Measurements from ENCODE around the gene CRABP2.

Gene CRABP2

DNA sequence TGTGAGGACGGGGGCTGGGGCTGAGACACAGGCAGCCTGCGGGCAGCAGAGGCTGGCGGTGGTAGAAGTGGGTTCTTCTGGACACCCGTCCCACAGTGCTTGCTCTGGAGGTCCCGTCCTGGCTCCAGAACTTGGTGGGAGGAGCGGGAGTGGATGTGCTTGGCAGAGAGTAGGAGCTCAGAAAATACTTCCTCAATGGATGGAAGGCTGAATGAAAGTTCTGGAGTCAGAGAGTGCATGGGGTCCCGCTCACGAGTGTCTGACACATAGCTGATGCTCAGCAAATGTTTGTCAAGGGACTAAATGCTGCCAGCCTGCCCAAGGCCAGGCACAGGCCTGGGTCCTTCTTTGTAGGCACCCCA lies 14.7 kb downstream of the CRABP2 start:
- DNase-seq (ENCODE audit: low read depth in 2 of 2): no peak

DNA sequence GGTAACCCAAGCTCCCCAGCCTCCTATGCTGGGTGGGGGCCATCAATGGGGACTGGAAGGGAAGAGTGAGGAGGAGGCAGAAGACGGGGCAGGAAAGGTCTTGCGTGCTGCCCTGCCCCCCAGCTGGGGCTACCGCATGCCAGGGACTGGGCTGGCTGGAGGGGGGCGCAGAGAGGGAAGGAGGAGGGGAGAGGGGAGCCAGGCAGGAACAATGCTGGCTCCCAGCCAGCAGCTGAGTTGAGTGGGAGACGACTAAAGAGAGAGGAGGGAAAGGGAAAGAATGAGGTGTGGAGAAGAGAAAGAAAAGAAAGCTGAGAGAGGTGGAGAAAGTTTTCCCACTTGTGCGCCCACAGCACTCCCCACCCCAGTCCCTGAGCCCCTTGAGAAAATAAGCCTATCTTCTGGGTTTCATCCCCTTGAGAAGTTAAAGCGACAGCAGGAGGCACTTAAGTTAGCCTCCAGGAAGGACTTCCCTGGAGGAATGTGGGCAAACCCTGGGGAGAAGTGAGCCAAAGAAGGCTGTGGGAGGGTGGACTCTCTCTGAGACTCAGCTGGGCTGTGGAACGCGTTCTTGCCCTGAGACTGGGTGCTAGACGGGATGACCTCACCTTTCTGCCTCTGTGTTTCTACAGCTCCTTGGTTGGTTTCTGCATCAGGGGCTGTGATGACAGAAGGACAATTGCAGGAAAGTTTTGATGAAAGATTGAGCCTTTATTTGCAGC lies 15.3 kb downstream of the CRABP2 start:
- DNase-seq (ENCODE audit: low read depth in 2 of 2): no peak

DNA sequence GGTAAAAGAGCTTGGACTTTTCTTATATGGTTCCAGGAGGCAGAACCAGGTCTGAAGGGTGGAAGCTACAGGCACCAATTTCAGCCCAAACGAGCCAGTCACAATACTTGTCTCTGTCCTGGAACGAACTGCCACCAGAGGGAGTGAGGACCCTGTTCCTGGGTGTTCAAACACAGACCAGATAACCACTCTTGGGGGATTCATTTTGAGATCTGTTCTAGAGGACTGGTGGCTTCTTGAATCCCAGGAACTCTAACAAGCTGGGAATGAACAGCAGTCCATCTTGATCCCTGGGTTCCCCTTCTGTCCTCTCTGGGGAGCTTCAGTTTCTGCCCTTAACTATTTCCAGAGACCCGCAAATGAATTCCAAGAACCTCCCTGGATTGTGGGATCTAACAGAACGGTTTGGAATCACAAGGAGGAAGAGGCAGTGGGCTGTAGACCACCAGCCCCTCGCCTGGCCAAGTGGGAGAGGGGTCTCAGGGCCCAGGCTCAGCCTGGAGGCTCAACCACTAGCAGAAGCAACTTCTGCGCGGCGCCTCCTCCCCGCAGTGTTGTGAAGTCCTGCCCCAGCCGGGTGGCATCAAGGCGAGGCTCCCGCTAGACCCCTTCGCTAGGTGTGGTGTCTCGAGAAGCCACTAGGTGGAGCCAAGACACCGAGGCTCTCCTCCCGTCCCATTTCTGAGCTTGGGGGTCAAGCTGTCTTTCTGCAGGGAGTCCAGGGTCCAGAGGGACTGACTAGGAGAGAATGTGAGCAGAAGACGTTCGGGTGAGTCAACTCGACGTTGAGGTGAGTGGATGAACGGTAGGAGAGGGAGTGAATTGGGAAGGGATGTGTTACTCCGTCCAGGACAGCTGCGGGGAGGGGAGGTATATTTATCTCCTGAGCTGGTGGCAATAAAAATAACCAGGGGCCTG lies 16.1 kb downstream of the CRABP2 start:
- peak; percentile 55 to 64 for DNase-seq (ENCODE audit: low read depth in 2 of 2)

DNA sequence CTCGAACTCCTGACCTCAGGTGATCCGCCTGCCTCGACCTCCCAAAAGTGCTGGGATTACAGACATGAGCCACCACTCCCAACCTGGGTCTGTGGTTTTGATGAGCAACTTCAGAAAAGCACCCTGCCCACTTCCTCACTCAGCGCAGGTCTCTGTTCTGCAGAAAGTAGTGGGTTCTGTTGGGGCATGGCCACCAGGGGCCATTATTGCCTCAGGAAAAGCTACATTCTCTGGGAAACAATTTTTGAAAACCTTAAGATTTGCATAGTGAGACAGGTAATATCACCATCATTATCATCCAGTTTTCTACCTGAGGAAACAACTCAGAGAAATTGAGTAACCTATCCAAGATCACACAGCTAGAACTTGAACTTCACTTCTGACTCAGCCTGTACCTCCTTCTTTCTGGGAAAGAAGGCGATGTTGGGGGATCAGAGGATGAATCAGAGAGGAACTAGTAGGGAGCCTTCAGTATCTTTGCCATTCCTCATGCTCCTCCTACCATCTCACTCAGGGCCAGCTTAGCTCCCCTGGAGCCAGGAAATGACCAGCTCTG lies 21.1 kb downstream of the CRABP2 start:
- DNase-seq (ENCODE audit: low read depth in 2 of 2): no peak

- no peak for DNase-seq (ENCODE audit: low read depth in 2 of 2)
Measured at GRCh38 chr1:156682166-156682890, 23.1 kb downstream of the CRABP2 start.

- no peak for DNase-seq (ENCODE audit: low read depth in 2 of 2)
Measured at GRCh38 chr1:156681196-156681960, 24.0 kb downstream of the CRABP2 start.

GRCh38 chr1:156680056-156680455 lies 25.3 kb downstream of the CRABP2 start:
- DNase-seq (ENCODE audit: low read depth in 2 of 2): no peak

- no peak for DNase-seq (ENCODE audit: low read depth in 2 of 2)
Measured at GRCh38 chr1:156677616-156678596, 27.5 kb downstream of the CRABP2 start.

DNA sequence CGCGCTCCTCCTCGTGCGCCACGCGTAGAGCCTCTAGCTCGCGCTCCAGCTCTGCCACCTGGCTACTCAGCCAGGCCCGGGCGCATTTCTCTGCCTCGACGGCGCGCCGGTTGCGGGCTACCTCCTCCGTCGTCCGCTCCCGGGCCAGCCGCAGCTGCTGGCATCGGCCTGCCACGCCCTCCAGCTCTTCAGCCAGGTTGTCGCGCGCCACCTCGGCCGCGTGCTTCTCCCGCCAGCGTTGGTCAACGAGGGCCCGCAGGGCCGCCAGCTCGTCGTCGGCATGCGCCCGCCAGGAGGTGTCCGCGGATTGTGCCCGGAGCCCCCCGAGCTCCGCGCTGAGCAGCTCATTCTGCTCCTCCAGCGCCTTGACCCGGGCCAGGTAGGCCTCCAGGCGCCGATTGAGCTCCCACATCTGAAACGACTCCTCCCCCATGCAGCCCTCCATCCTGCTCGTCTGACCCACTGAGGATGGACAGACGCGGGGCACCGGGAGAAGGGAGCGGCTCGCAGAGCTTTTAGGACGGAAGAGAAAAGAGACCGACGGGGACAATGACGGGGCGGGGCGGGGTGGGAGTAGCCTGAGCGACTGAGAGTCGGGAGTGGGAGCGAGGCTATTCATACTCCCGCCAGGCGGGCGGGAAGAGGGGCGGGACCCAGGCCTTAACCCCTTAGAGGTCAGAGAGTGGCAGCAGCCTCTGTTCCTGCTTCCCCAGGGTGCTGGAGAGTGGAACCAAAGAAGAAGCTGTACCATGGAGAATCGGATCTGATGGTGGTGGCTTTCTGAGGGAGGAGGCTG lies 28.4 kb downstream of the CRABP2 start, which contains the start of gene NES:
NES (minus strand) TSS at position 588 of the 796 bp plus-strand sequence; CDS start at position 445, 143 bp downstream.
- DNase-seq (ENCODE audit: low read depth in 2 of 2): no peak

DNA sequence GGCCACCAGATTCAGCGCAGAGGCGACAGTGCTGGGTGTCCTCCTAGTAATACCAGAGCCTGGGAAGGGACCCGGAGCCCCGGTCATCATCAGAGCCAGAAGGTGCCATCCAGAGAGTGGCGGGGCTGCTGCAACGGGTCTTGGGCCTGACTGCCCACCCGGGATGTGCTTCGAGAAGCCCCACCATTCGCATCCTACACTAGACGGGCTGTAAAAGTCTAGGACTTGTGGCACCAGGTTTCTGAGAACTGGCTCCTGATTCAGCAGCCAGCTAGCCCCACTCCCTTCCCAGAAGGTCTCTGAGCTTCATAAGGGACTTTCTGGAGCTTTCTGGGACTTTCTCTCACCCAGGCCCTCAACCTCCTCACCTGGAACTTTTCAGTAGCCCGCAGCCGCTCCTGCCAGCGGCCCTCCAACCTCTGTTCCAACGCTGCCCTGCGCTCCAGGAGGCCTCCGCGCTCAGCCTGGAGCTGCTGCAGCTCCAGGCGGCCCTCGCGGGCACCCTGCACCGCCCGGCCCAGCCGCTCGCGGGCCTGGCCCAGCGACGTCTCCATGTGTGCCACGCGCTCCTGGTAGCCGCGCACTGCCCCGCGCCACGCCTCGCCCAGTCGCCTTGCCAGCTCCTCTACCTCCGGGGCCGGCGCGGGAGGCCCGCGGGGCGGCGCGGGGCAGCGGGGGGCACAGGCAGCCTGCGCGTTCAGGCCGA lies 29.1 kb downstream of the CRABP2 start:
- no peak for DNase-seq (ENCODE audit: low read depth in 2 of 2)

- DNase-seq (ENCODE audit: low read depth in 2 of 2): no peak
Measured at GRCh38 chr1:156675210-156676113, 29.9 kb downstream of the CRABP2 start.

DNA sequence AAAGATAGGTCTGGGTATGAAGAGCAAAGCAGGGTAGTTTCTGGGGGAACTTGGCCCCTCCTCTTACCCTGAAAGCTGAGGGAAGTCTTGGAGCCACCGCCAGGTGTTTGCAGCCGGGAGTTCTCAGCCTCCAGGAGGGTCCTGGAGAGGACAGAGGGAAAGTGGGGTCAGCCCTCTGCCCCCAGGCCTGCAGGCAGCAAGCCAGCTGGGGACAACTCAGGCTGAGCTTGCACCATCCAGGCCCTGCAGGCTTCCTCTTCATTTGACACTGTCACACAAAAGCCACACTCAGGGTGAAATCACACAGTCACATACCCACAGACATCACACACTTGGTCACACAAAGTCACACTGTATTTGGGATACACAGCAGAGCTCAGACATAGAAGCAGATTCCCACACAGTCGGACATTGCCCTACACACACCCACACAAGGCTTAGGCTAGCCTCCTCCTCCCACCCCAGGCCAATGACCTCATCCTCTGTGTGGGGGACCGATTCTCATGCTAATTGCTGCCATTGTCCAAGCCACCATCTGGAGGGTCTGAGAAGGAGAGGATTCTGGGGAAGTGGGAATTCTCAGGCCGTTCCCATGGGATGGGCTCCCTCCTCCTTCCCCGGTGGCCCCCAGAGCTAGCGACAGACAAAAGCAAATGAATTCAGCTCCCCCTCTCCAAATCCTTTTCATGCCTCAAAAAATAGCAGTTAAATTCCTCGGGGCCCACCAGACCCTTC lies 31.8 kb downstream of the CRABP2 start:
- DNase-seq (ENCODE audit: low read depth in 2 of 2): no peak

GRCh38 chr1:156671804-156672203 lies 33.6 kb downstream of the CRABP2 start:
- no peak for DNase-seq (ENCODE audit: low read depth in 2 of 2)

DNA sequence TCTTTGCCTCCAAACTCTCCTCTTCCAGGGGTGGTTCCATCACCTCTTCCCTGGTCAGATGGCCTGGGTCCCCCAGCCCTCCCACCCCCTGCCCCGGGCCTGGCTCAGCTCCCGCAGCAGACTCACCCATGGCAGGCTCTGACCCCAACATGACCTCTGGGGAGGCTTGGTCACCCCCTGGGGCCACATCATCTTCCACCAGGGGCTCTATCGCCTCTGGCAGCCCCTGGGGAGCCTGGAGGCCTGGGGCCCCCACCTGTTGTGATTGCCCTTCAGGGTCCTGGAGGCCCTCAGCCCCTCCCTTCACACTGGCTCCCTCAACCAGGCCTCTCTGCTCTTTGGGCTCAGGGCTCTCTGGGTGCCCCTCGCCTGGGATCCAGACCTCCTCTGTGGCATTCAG lies 34.6 kb downstream of the CRABP2 start:
- no peak for DNase-seq (ENCODE audit: low read depth in 2 of 2)

DNA sequence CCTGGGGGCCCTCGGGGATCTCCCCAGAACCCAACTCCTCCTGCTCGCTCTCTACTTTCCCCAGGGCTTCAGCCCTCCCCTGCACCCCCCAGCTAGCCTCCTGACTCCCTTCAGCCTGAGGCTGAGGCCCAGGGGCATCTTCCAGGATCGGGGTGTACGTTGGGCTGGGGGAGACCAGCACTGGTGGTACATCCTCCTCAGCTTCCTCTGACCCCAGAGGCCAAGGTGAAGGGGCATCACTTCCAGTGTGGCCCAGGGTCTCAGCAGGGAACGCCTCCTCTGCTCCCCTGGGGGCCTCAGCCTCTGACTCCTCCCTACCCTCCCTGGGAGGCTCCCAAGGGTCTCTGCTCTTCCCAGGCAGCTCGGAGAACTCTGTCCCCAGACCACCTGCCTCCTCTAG lies 35.0 kb downstream of the CRABP2 start:
- DNase-seq (ENCODE audit: low read depth in 2 of 2): no peak

DNA sequence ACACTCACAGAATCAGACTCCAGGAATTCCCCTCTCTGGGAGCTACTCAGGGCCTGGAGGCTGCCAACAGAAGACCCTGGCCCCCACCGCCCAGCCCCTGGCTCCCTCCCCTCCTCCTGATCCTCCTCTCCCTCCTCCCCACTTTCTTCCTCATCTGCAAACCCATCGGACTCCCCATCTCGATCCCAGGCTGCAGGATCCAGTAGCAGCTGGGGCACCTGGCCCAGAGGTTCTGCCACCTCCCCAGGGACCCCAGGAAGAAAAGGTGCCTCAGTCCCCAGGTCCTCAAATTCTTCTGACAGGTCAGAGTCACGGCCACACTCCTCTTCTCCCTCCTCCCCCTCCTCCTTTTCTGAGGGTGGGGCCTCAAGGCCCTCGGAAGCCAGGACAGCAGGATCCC lies 35.6 kb downstream of the CRABP2 start:
- no peak for DNase-seq (ENCODE audit: low read depth in 2 of 2)

Measured in stimulated activated CD8-positive, alpha-beta memory T cell treated with anti-CD3 and anti-CD28 coated beads, Interleukin-2, amount 100 ng/mL, for 48 hours (primary cell).